Smooth muscle cell (in vitro differentiated cells): ENCODE measurements around the gene SOD2. TPM values are rescaled to one million over a fixed set of nuclear protein-coding genes. Genes with fewer than 3 reads are reported as not detected.
"Not testable (repeated sequence)": the region's sequence is repeated elsewhere in the genome, so short reads cannot be mapped to it uniquely, and the experiment has no call there.

Experiments
- DNase-seq: peaks from one replicate; lab custom pipeline; 2025; ENCODE audit not compliant: unreplicated experiment; lab: John Stamatoyannopoulos, UW
- H2AFZ ChIP-seq: fragments of 200-600 bp; sonication (generic); 2 replicates; pipeline ENCODE4 v1.6.0; 2016; ENCODE audit warnings: antibody characterized with exemption, low read depth, mild to moderate bottlenecking
- H3F3A ChIP-seq: fragments of 200-600 bp; sonication (generic); 2 replicates; pipeline ENCODE4 v1.6.0; 2017; ENCODE audit warnings: antibody characterized with exemption, low read depth
- H3K27ac ChIP-seq: fragments of 200-600 bp; sonication (generic); 2 replicates; pipeline ENCODE4 v1.5.1; 2016; ENCODE audit warnings: low read depth, mild to moderate bottlenecking
- H3K27me3 ChIP-seq: fragments of 200-600 bp; sonication (generic); 2 replicates; pipeline ENCODE4 v1.6.1; 2016; ENCODE audit warnings: low read depth, mild to moderate bottlenecking
- H3K36me3 ChIP-seq: fragments of 200-600 bp; sonication (generic); 2 replicates; pipeline ENCODE4 v1.5.1; 2016; ENCODE audit warnings: low read depth
- H3K4me1 ChIP-seq: fragments of 200-600 bp; sonication (generic); 2 replicates; pipeline ENCODE4 v1.5.1; 2016; ENCODE audit warnings: low read depth
- H3K4me2 ChIP-seq: fragments of 200-600 bp; sonication (generic); 2 replicates; pipeline ENCODE4 v1.6.0; 2016; ENCODE audit warnings: mild to moderate bottlenecking
- H3K4me3 ChIP-seq: fragments of 200-600 bp; sonication (generic); 2 replicates; pipeline ENCODE4 v1.5.1; 2016; ENCODE audit warnings: mild to moderate bottlenecking
- H3K79me2 ChIP-seq: fragments of 200-600 bp; sonication (generic); 2 replicates; pipeline ENCODE4 v1.6.0; 2016; ENCODE audit warnings: low read depth, mild to moderate bottlenecking
- H3K9ac ChIP-seq: fragments of 200-600 bp; sonication (generic); 2 replicates; pipeline ENCODE4 v1.6.0; 2016; ENCODE audit warnings: low read depth
- H3K9me3 ChIP-seq: fragments of 200-600 bp; sonication (generic); replicated peaks from 2 replicates; pipeline ENCODE4 v1.5.1; 2016; ENCODE audit warnings: low read depth
- H4K20me1 ChIP-seq: fragments of 200-600 bp; sonication (generic); 2 replicates; pipeline ENCODE4 v1.6.0; 2016; ENCODE audit warnings: low read depth
- CTCF ChIP-seq: fragments of 200-600 bp; sonication (generic); IDR thresholded peaks from 2 replicates; pipeline ENCODE4 v1.5.1; 2017; ENCODE audit warnings: borderline replicate concordance, mild to moderate bottlenecking, antibody characterized with exemption; ENCODE audit not compliant: insufficient read depth, poor library complexity, severe bottlenecking
- WGBS: methylation state at CpG from one replicate; pipeline ENCODE4 v1.1.7; 2016; ENCODE audit warnings: low lambda C conversion rate; 5-methylcytosine and 5-hydroxymethylcytosine counted together
- polyA plus RNA-seq: library from polyadenylated mRNA; unstranded; fragments of >200 nt; fragmentation: Nextera tagmentation; extraction: Ambion mirVana; gene quantifications from 2 replicates; pipeline ENCODE4 v1.2.1, GENCODE V29; 2016
- total RNA-seq: library from RNA; depleted of rRNA; stranded (reverse); fragments of >200 nt; gene quantifications from 2 replicates; pipeline ENCODE4 v1.2.3, GENCODE V29; 2014

The SOD2 gene
- total and polyA plus RNA-seq, 2 experiments from 2014 or later = 53.2 to 69.4 TPM

- WGBS = 97% methylated on average over 3 of the region's 3 CpGs
- Histone ChIP-seq H2AFZ (no peak overlapping the region), H3K36me3 (no peaks in the 10 kb centered on the region), H3F3A (peaks cover 6% of the 10 kb centered on the region), H3K27ac (no peak overlapping the region), H3K4me1 (peaks cover 3% of the 10 kb centered on the region), H3K79me2 (no peaks in the 10 kb centered on the region), H3K9ac (no peak overlapping the region), H3K4me3 (no peak overlapping the region), H4K20me1 (no peaks in the 10 kb centered on the region), H3K27me3 (no peaks in the 10 kb centered on the region), H3K9me3 (no peaks in the 10 kb centered on the region), H3K4me2 (no peak overlapping the region)
- TF ChIP-seq CTCF = no peak
- no peak for DNase-seq
These were observed 14.5 kb downstream of the SOD2 start for GRCh38 chr6:159678574-159678973.

- Histone ChIP-seq H3K36me3 (no peaks in the 10 kb centered on the region), H3K27ac (no peak overlapping the region), H3K4me1 (peaks cover 3% of the 10 kb centered on the region), H3K79me2 (no peaks in the 10 kb centered on the region), H3K9ac (no peak overlapping the region), H3K9me3 (no peaks in the 10 kb centered on the region), H3K4me2 (no peak overlapping the region), H3F3A (peaks cover 3% of the 10 kb centered on the region), H3K27me3 (no peaks in the 10 kb centered on the region), H2AFZ (no peak overlapping the region), H4K20me1 (no peaks in the 10 kb centered on the region), H3K4me3 (no peak overlapping the region)
- no peak for TF ChIP-seq CTCF
- WGBS = 99% methylated on average over 5 of the region's 5 CpGs
- no peak for DNase-seq
These were observed 15.4 kb downstream of the SOD2 start for GRCh38 chr6:159677506-159678165.

GRCh38 chr6:159676890-159677505, 16.0 kb downstream of the SOD2 start:
- H3K4me1 ChIP-seq = peaks cover 3% of the 10 kb centered on the region
- H4K20me1 ChIP-seq = no peaks in the 10 kb centered on the region
- no peak overlapping the region for H3K4me2 ChIP-seq
- TF ChIP-seq CTCF = no peak
- no peak overlapping the region for H3K9ac ChIP-seq
- no peak overlapping the region for H2AFZ ChIP-seq
- H3K9me3 ChIP-seq = no peaks in the 10 kb centered on the region
- WGBS = 99% methylated on average over 6 of the region's 6 CpGs
- no peak overlapping the region for H3K27ac ChIP-seq
- H3F3A ChIP-seq = no peaks in the 10 kb centered on the region
- no peaks in the 10 kb centered on the region for H3K79me2 ChIP-seq
- no peak overlapping the region for H3K4me3 ChIP-seq
- no peaks in the 10 kb centered on the region for H3K36me3 ChIP-seq
- no peaks in the 10 kb centered on the region for H3K27me3 ChIP-seq
- no peak for DNase-seq

GRCh38 chr6:159676236-159676635, 16.8 kb downstream of the SOD2 start:
- not testable (repeated sequence) for H3K9me3 ChIP-seq, H3K4me3 ChIP-seq, H3K79me2 ChIP-seq, H3K27me3 ChIP-seq, H2AFZ ChIP-seq, H3F3A ChIP-seq, H3K27ac ChIP-seq, H3K36me3 ChIP-seq, H4K20me1 ChIP-seq, H3K9ac ChIP-seq, H3K4me2 ChIP-seq, H3K4me1 ChIP-seq, DNase-seq
- 90% methylated on average over 4 of the region's 4 CpGs for WGBS
